Pancreas (tissue), 10 donors: Measurements from ENCODE around the gene CLNK. TPM values are rescaled to one million over a fixed set of nuclear protein-coding genes. Genes with fewer than 3 reads are reported as not detected.

Experiments
- ATAC-seq, 4 donors: fragments of 200-7000 bp; cut with Tn5 transposase; one replicate each; pipeline versions ENCODE4 v1.8.0 to v1.9.1; 2020; ENCODE audit warnings: mild to moderate bottlenecking in 4 of 4, moderate library complexity in 4 of 4
- DNase-seq, 6 donors: peaks; one replicate each; pipeline ENCODE4 v3.0.0-alpha.2; 2020
- FAIRE-seq: peaks from 2 replicates; lab custom pipeline; 2012; peaks lifted over from hg19 to GRCh38; lab: Jason Lieb, UNC
- H3K27ac ChIP-seq, 4 donors: fragments of 200-600 bp; sonication (generic); 1 replicate in 3 of 4; 2 replicates in 1 of 4; pipeline versions ENCODE4 v1.5.0 to v1.8.0; 2020
- H3K27me3 ChIP-seq, 4 donors: fragments of 200-600 bp; one replicate each; pipeline ENCODE4 v1.8.0; 2021
- H3K36me3 ChIP-seq, 3 donors: fragments of 200-600 bp; sonication (generic) in 1 of 3; one replicate each; pipeline versions ENCODE4 v1.5.0 to v1.8.0; 2020 to 2021
- H3K4me1 ChIP-seq, 3 donors: fragments of 200-600 bp; one replicate each; pipeline ENCODE4 v1.8.0; 2021
- H3K4me3 ChIP-seq, 4 donors: fragments of 200-600 bp; sonication (generic) in 2 of 4; one replicate each; pipeline versions ENCODE4 v1.5.0 to v1.8.0; 2020 to 2021
- H3K9me3 ChIP-seq, 4 donors: fragments of 200-600 bp; one replicate each; pipeline ENCODE4 v1.8.0; 2021
- WGBS, 2 donors: extraction: QIAGEN DNeasy Blood & Tissue Kit; methylation state at CpG; one replicate each; pipeline ENCODE4 v1.1.7; 2013; 5-methylcytosine and 5-hydroxymethylcytosine counted together
- intact Hi-C, 3 donors: fragments of 100-400 bp; cut with DNase I; formaldehyde crosslinking; loops; one replicate each; pipeline versions ENCODE4 v1.11.1 to v1.14.2; 2022
- polyA plus RNA-seq, 2 donors: library from polyadenylated mRNA; stranded (reverse); fragments of 200-250 nt; gene quantifications; one replicate each; pipeline ENCODE4 v1.2.3, GENCODE V29; 2013
- total RNA-seq, 6 donors: library from RNA; stranded (reverse); fragmentation: NEBNext Ultra II Directional in 4 of 6; extraction: Animal tissue kit (Norgen Biotek cat#: 25700) in 4 of 6; gene quantifications; one replicate each; pipeline versions ENCODE4 v1.2.1 to v1.2.4, GENCODE V29; 2021 to 2023
- TF ChIP-seq, protein P1 (sequence below), 4 donors: fragments of 200-600 bp; sonication (generic) in 3 of 4; IDR thresholded peaks; one replicate each; pipeline versions ENCODE4 v1.5.0 to v1.8.0; 2021; ENCODE audit warnings: antibody characterized with exemption in 4 of 4
- donor health status: healthy with polysubstance abuse.
- donor health status: DM: no; HTN: no; CAD: no; lungs with moderate emphysema.
- donor health status: DM: no; HTN: no; CAD: no.
- donor health status: control.
- donor health status: control.
- donor health status: Bipolar disorder and iron deficiency.
- donor health status: DM: yes; HTN: yes; CAD: no.
- donor health status: DM: no; HTN: no; CAD: no.
- donor health status: DM: no; HTN: no; CAD: no.
- donor health status: DM: yes; HTN: yes; CAD: no.

Gene CLNK, protein sequence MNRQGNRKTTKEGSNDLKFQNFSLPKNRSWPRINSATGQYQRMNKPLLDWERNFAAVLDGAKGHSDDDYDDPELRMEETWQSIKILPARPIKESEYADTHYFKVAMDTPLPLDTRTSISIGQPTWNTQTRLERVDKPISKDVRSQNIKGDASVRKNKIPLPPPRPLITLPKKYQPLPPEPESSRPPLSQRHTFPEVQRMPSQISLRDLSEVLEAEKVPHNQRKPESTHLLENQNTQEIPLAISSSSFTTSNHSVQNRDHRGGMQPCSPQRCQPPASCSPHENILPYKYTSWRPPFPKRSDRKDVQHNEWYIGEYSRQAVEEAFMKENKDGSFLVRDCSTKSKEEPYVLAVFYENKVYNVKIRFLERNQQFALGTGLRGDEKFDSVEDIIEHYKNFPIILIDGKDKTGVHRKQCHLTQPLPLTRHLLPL
- total RNA-seq (under 1 TPM in 4 of 6 donors, not detected in 2; 0.05 to 0.19 (median 0.09) TPM), polyA plus RNA-seq (under 1 TPM; 0.02 to 0.19 TPM)

DNA sequence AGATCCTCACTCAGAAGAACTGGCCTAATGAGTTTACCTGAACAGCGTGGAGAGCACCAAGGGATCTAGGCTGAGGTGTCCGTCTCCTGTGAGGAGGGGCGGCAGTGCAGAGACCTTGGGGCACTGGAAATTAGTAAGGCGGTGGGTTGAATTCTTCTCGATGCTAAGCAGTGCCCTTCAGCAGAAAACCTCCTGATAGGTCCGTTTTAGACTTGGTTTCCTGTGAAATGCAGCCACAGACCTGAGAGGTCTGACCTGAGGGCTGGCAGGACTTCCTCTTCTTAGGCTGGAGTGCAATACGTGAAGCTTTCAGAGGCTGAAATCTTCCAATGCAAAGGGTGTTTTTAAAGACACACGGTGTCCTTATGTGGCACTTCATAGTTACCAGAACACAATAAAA lies at the start of gene CLNK:
CLNK (minus strand) TSS at position 138 of the 400 bp plus-strand sequence. CDS start 16,899 bp downstream, outside the sequence.
- DNase-seq (no peak), ATAC-seq (no peak), FAIRE-seq (no peak)
- Histone ChIP-seq H3K36me3 (no peaks in the 10 kb centered on the region), H3K4me1 (no peaks in the 10 kb centered on the region), H3K4me3 (no peak within 1 kb of the TSS), H3K9me3 (no peaks in the 10 kb centered on the region), H3K27me3 (no peaks in the 10 kb centered on the region), H3K27ac (no peak within 1 kb of the TSS)
- WGBS, 2 donors: 63 to 69% methylated on average over 8 of the region's 8 CpGs
- intact Hi-C loops: no loop called here
- TF ChIP-seq, protein P1, sequence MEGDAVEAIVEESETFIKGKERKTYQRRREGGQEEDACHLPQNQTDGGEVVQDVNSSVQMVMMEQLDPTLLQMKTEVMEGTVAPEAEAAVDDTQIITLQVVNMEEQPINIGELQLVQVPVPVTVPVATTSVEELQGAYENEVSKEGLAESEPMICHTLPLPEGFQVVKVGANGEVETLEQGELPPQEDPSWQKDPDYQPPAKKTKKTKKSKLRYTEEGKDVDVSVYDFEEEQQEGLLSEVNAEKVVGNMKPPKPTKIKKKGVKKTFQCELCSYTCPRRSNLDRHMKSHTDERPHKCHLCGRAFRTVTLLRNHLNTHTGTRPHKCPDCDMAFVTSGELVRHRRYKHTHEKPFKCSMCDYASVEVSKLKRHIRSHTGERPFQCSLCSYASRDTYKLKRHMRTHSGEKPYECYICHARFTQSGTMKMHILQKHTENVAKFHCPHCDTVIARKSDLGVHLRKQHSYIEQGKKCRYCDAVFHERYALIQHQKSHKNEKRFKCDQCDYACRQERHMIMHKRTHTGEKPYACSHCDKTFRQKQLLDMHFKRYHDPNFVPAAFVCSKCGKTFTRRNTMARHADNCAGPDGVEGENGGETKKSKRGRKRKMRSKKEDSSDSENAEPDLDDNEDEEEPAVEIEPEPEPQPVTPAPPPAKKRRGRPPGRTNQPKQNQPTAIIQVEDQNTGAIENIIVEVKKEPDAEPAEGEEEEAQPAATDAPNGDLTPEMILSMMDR (IDR thresholded peaks at IDR 0.05): no peak

DNA sequence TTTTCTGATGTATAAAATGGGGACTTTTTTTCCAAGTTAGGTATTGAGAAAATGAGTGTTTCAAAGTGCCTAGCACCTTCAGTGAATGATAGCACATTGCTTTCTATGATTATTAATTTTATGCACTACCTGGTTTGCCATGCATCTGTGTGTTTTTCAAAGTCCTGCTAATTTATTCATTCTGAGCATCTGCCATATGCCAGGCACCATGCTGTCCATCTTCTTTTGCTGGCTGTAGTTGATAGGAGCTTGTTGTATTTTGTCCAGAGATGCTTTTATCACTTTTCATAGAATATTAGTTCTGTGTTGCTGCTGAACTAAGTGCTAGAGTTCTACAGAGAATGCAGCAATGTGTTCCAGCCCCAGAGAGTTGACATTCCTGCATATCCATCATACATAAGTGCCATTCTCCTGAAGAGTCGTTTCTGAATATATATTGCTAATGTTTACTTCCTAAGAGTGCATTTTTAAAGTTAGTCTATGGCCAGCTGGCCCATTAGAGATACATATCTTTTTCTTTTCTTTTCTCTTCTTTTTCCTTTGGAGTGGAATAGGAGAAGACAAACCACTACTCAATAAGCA lies 49.0 kb upstream of the CLNK start:
- 28% methylated on average over 1 of the region's 1 CpG for WGBS, 2 donors
- no peaks in the 10 kb centered on the region for H3K36me3 ChIP-seq
- intact Hi-C loops: no loop called here
- TF ChIP-seq, protein P1 (IDR thresholded peaks at IDR 0.05): no peak
- no peak overlapping the region for H3K27ac ChIP-seq
- no peaks in the 10 kb centered on the region for H3K27me3 ChIP-seq
- no peaks in the 10 kb centered on the region for H3K9me3 ChIP-seq
- FAIRE-seq (no peak), DNase-seq (no peak), ATAC-seq (no peak)
- no peaks in the 10 kb centered on the region for H3K4me1 ChIP-seq
- no peak overlapping the region for H3K4me3 ChIP-seq

DNA sequence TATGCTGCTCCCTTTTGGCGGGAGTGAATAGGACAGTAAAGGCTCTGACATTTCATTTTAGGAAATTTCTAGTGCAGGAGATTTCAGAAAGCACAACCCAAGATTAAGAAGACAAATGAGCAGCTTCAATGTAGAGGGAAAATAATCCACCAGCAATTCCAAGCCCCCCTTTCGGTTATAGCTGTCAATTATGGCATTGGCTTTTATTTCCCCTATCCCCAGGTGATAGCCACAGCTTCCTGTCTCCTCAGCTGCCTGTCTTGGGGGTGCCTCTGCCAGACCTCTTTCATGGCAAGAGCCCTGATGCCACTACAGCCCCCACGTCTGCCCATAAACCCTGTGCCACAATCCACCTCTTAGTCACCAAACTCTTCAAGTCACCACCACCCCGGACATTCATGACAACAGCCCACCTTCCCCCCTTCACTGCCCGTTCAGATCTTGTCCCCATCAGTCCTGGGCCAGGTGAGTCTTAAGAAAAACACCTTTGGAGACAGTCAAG lies 48.4 kb upstream of the CLNK start:
- no peaks in the 10 kb centered on the region for H3K36me3 ChIP-seq
- 47 to 58% methylated on average over 5 of the region's 5 CpGs for WGBS, 2 donors
- no peaks in the 10 kb centered on the region for H3K27me3 ChIP-seq
- H3K27ac ChIP-seq: no peak overlapping the region
- no peak overlapping the region for H3K4me3 ChIP-seq
- H3K9me3 ChIP-seq: no peaks in the 10 kb centered on the region
- TF ChIP-seq, protein P1 (IDR thresholded peaks at IDR 0.05): no peak
- FAIRE-seq (no peak), DNase-seq (no peak), ATAC-seq (no peak)
- intact Hi-C loops: no loop called here
- H3K4me1 ChIP-seq: no peaks in the 10 kb centered on the region

DNA sequence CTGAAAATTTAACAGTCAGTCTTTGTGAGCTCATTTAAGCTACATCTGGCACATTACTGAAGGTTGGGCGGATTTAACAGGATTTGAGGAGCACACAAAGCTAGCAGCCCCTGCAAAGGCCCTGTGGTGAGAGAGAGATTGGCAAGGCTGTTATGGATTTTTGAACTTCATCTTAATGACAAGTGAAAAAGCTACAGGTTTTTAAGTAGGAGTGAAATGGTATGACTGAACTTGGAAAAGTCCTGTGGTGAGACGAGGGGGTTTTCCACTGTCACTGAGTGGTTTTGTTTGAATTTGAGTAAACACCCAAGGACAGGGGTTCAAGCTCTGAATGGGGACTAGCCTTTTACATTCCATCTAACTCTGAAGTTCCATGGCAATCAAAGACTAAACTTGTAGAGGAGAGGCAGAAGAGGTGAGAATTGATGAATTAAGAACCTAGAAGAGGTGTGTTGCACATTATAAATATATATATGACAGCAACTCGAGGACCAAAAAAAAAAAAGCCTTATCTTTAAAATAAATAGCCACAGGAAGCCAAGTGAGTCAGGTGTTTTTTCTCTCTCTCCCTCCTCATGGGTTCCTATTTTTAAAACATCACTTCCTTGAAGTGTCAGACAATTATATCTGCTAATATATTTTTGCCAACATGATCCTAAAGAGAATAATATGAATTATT lies 47.8 kb upstream of the CLNK start:
- H3K4me1 ChIP-seq: no peaks in the 10 kb centered on the region
- H3K36me3 ChIP-seq: no peaks in the 10 kb centered on the region
- TF ChIP-seq, protein P1 (IDR thresholded peaks at IDR 0.05): no peak
- no peak overlapping the region for H3K27ac ChIP-seq
- 17 to 25% methylated on average over 3 of the region's 3 CpGs for WGBS, 2 donors
- H3K4me3 ChIP-seq: no peak overlapping the region
- no peak for DNase-seq
- peak in 1 of 4 donors; percentile 53 for ATAC-seq
- H3K9me3 ChIP-seq: no peaks in the 10 kb centered on the region
- no peaks in the 10 kb centered on the region for H3K27me3 ChIP-seq
- intact Hi-C loops: no loop called here
- FAIRE-seq: no peak
